HUES64 (cell line): ENCODE data around the gene PLCZ1.

Source experiments
- H3K27ac ChIP-seq: 2 replicates; pipeline ENCODE4 v1.7.0; 2013; ENCODE audit warnings: low read depth, low read length, inconsistent platforms
- H3K27me3 ChIP-seq: 2 replicates; pipeline ENCODE4 v1.6.1; 2013; ENCODE audit warnings: mild to moderate bottlenecking, low read length; ENCODE audit not compliant: insufficient read depth
- H3K36me3 ChIP-seq: 2 replicates; pipeline ENCODE4 v1.6.1; 2013; ENCODE audit warnings: mild to moderate bottlenecking, low read length; ENCODE audit not compliant: insufficient read depth
- H3K4me1 ChIP-seq: 2 replicates; pipeline ENCODE4 v1.6.1; 2013; ENCODE audit warnings: mild to moderate bottlenecking, low read length, moderate library complexity; ENCODE audit not compliant: insufficient read depth
- H3K4me3 ChIP-seq: 2 replicates; pipeline ENCODE4 v1.5.1; 2013; ENCODE audit warnings: mild to moderate bottlenecking, low read length, moderate library complexity
- H3K9ac ChIP-seq: 2 replicates; pipeline ENCODE4 v1.6.1; 2013; ENCODE audit warnings: mild to moderate bottlenecking, low read depth, low read length
- H3K9me3 ChIP-seq: 2 replicates; pipeline ENCODE4 v1.6.1; 2013; ENCODE audit warnings: low read depth, low read length; ENCODE audit not compliant: insufficient read depth
- WGBS: fragments of 150-250, 120-280 bp; methylation state at CpG from one replicate; pipeline ENCODE4 v1.1.7; 2013; ENCODE audit warnings: missing lambda C conversion rate; 5-methylcytosine and 5-hydroxymethylcytosine counted together

Gene PLCZ1

GRCh38 chr12:18749386-18749957 lies 11.7 kb upstream of the PLCZ1 start:
- H3K27ac ChIP-seq, result no peak overlapping the region
- H3K27me3 ChIP-seq, result no peaks in the 10 kb centered on the region
- H3K9ac ChIP-seq, result no peak overlapping the region
- H3K9me3 ChIP-seq, result no peaks in the 10 kb centered on the region
- H3K4me1 ChIP-seq, result peaks cover 75% of the 10 kb centered on the region
- H3K4me3 ChIP-seq, result no peak overlapping the region
- 93% methylated on average over 4 of the region's 4 CpGs for WGBS
- no peaks in the 10 kb centered on the region for H3K36me3 ChIP-seq

GRCh38 chr12:18747895-18748294 lies 10.1 kb upstream of the PLCZ1 start:
- 52% methylated on average over 1 of the region's 1 CpG for WGBS
- Histone ChIP-seq H3K27ac (no peak overlapping the region), H3K36me3 (no peaks in the 10 kb centered on the region)

GRCh38 chr12:18731156-18731555 lies 6.7 kb downstream of the PLCZ1 start:
- Histone ChIP-seq H3K36me3 (no peaks in the 10 kb centered on the region), H3K27me3 (no peaks in the 10 kb centered on the region), H3K4me1 (no peaks in the 10 kb centered on the region), H3K4me3 (no peak overlapping the region), H3K27ac (no peak overlapping the region), H3K9ac (no peak overlapping the region), H3K9me3 (peaks cover 19% of the 10 kb centered on the region)
- 90% methylated on average over 5 of the region's 5 CpGs for WGBS

More at GRCh38 chr12:18747895-18748294, 10.1 kb upstream of the PLCZ1 start:
- H3K4me1 ChIP-seq, result peaks cover 60% of the 10 kb centered on the region
- H3K9me3 ChIP-seq, result no peaks in the 10 kb centered on the region
- no peaks in the 10 kb centered on the region for H3K27me3 ChIP-seq
- H3K9ac ChIP-seq, result no peak overlapping the region
- no peak overlapping the region for H3K4me3 ChIP-seq

GRCh38 chr12:18723752-18724151 lies 14.1 kb downstream of the PLCZ1 start:
- 95% methylated on average over 2 of the region's 2 CpGs for WGBS
- Histone ChIP-seq H3K9me3 (no peaks in the 10 kb centered on the region), H3K27me3 (no peaks in the 10 kb centered on the region), H3K27ac (no peak overlapping the region), H3K4me3 (no peak overlapping the region), H3K9ac (no peak overlapping the region), H3K36me3 (no peaks in the 10 kb centered on the region), H3K4me1 (no peaks in the 10 kb centered on the region)

- Histone ChIP-seq H3K9me3 (no peaks in the 10 kb centered on the region), H3K36me3 (no peaks in the 10 kb centered on the region), H3K4me3 (no peak overlapping the region), H3K9ac (no peak overlapping the region), H3K27ac (no peak overlapping the region), H3K27me3 (no peaks in the 10 kb centered on the region), H3K4me1 (no peaks in the 10 kb centered on the region)
- 96% methylated on average over 1 of the region's 1 CpG for WGBS
These were observed 16.4 kb downstream of the PLCZ1 start for GRCh38 chr12:18721452-18721851.

- H3K27me3 ChIP-seq, result no peaks in the 10 kb centered on the region
- no peaks in the 10 kb centered on the region for H3K36me3 ChIP-seq
- H3K4me1 ChIP-seq, result no peaks in the 10 kb centered on the region
- H3K4me3 ChIP-seq, result no peak overlapping the region
- H3K27ac ChIP-seq, result no peak overlapping the region
- no peak overlapping the region for H3K9ac ChIP-seq
- H3K9me3 ChIP-seq, result no peaks in the 10 kb centered on the region
These were observed 17.1 kb downstream of the PLCZ1 start for GRCh38 chr12:18720690-18721089.

- Histone ChIP-seq H3K27ac (no peak overlapping the region), H3K9ac (no peak overlapping the region)
- WGBS, result 91% methylated on average over 2 of the region's 3 CpGs
These were observed 17.8 kb downstream of the PLCZ1 start for GRCh38 chr12:18719922-18720510.

GRCh38 chr12:18718462-18718861 lies 19.4 kb downstream of the PLCZ1 start:
- Histone ChIP-seq H3K27me3 (no peaks in the 10 kb centered on the region), H3K4me3 (no peak overlapping the region), H3K9me3 (no peaks in the 10 kb centered on the region), H3K4me1 (no peaks in the 10 kb centered on the region), H3K9ac (no peak overlapping the region), H3K27ac (no peak overlapping the region), H3K36me3 (no peaks in the 10 kb centered on the region)

More at GRCh38 chr12:18719922-18720510, 17.8 kb downstream of the PLCZ1 start:
- H3K36me3 ChIP-seq, result no peaks in the 10 kb centered on the region
- no peak overlapping the region for H3K4me3 ChIP-seq
- H3K27me3 ChIP-seq, result no peaks in the 10 kb centered on the region
- H3K4me1 ChIP-seq, result no peaks in the 10 kb centered on the region
- no peaks in the 10 kb centered on the region for H3K9me3 ChIP-seq

- H3K27ac ChIP-seq, result no peak overlapping the region
- 88% methylated on average over 1 of the region's 1 CpG for WGBS
- H3K9me3 ChIP-seq, result no peaks in the 10 kb centered on the region
- no peak overlapping the region for H3K4me3 ChIP-seq
- H3K9ac ChIP-seq, result no peak overlapping the region
- H3K36me3 ChIP-seq, result no peaks in the 10 kb centered on the region
- H3K4me1 ChIP-seq, result no peaks in the 10 kb centered on the region
- H3K27me3 ChIP-seq, result no peaks in the 10 kb centered on the region
These were observed 21.6 kb downstream of the PLCZ1 start for GRCh38 chr12:18716236-18716635.

- WGBS, result 100% methylated on average over 1 of the region's 1 CpG
- Histone ChIP-seq H3K4me3 (no peak overlapping the region), H3K4me1 (peaks cover 8% of the 10 kb centered on the region), H3K9me3 (peaks cover 8% of the 10 kb centered on the region; the same call in 1 of the 2 replicates), H3K27ac (no peak overlapping the region), H3K36me3 (no peaks in the 10 kb centered on the region), H3K27me3 (no peaks in the 10 kb centered on the region), H3K9ac (no peak overlapping the region)
These were observed 31.0 kb downstream of the PLCZ1 start for GRCh38 chr12:18706798-18707197.

- H3K27me3 ChIP-seq, result no peaks in the 10 kb centered on the region
These were observed 33.9 kb downstream of the PLCZ1 start for GRCh38 chr12:18703911-18704310.

GRCh38 chr12:18703321-18703720 lies 34.5 kb downstream of the PLCZ1 start:
- Histone ChIP-seq H3K27me3 (no peaks in the 10 kb centered on the region), H3K27ac (no peak overlapping the region), H3K36me3 (no peaks in the 10 kb centered on the region), H3K4me3 (no peak overlapping the region), H3K9ac (no peak overlapping the region), H3K9me3 (0 out of 2 replicates have a peak, but pooled peaks cover 6% of the 10 kb centered on the region), H3K4me1 (peaks cover 13% of the 10 kb centered on the region)
- 86% methylated on average over 1 of the region's 2 CpGs for WGBS

More at GRCh38 chr12:18703911-18704310, 33.9 kb downstream of the PLCZ1 start:
- Histone ChIP-seq H3K4me1 (peaks cover 13% of the 10 kb centered on the region), H3K9me3 (peaks cover 8% of the 10 kb centered on the region; the same call in 1 of the 2 replicates), H3K4me3 (no peak overlapping the region), H3K27ac (no peak overlapping the region), H3K36me3 (no peaks in the 10 kb centered on the region), H3K9ac (no peak overlapping the region)
- WGBS, result 72% methylated on average over 2 of the region's 2 CpGs
